ENCODE results near the gene FAT4.

DNA sequence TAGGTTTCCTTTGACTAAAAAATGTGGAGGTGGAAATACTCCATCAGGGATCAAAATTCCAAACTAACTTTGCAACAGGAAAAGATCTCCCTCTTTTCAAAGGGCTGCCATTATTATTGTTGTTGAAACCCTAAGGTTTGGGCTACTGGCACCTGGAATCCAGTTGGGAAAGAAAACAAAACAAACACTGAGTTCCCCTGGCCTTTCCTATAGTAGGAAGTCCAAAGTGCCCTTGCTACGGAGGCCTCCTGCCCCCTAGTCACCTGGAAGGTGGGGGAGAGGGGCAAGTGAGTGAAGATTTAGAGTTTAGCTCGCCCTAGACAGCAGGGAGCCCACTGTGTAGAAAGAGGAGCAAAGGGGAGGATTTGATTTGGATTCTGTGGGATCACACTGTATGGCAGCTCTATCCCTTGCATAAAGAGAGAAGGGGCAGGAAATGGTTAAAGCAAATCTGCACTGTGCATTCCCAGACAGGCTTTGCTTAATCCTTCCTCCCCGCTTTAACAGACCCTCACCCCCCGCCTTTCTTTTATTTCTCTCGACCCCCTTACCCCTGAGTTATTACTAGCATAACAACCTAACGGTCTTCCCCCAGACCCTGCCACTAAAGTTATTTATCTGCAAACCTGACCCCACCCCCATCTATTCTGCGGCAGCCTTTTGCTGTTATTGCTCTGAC, 627 bp upstream of the FAT4 start:
- TF ChIP-seq, protein P1, sequence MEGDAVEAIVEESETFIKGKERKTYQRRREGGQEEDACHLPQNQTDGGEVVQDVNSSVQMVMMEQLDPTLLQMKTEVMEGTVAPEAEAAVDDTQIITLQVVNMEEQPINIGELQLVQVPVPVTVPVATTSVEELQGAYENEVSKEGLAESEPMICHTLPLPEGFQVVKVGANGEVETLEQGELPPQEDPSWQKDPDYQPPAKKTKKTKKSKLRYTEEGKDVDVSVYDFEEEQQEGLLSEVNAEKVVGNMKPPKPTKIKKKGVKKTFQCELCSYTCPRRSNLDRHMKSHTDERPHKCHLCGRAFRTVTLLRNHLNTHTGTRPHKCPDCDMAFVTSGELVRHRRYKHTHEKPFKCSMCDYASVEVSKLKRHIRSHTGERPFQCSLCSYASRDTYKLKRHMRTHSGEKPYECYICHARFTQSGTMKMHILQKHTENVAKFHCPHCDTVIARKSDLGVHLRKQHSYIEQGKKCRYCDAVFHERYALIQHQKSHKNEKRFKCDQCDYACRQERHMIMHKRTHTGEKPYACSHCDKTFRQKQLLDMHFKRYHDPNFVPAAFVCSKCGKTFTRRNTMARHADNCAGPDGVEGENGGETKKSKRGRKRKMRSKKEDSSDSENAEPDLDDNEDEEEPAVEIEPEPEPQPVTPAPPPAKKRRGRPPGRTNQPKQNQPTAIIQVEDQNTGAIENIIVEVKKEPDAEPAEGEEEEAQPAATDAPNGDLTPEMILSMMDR (IDR thresholded peaks at IDR 0.05; ENCODE audit: low read depth, low read length) = no peak
- no peak for TF ChIP-seq EZH2phosphoT487 (IDR thresholded peaks at IDR 0.05; ENCODE audit: low read depth)
